Measurements from ENCODE around the gene B3GNT8.

- TF ChIP-seq CTCF (IDR thresholded peaks at IDR 0.05; ENCODE audit: low read depth, low read length) (no peak), EZH2phosphoT487 (IDR thresholded peaks at IDR 0.05; ENCODE audit: low read depth) (no peak)
Measured at GRCh38 chr19:41443813-41444455, 16.8 kb upstream of the B3GNT8 start.

Data from OCI-LY3 (cell line).